Keratinocyte (primary cell): Measurements from ENCODE around the gene AMER3. TPM values are rescaled to one million over a fixed set of nuclear protein-coding genes. Genes with fewer than 3 reads are reported as not detected.

Experiments
- DNase-seq: peaks from one replicate; pipeline ENCODE4 v3.0.0-alpha.2; 2011; ENCODE audit warnings: low read depth, missing footprints, low spot score
- FAIRE-seq: peaks from 2 replicates; lab custom pipeline; 2011; peaks lifted over from hg19 to GRCh38; lab: Jason Lieb, UNC
- H2AFZ ChIP-seq: 2 replicates; pipeline ENCODE4 v1.6.0; 2012; ENCODE audit warnings: low read length, control low read depth, inconsistent platforms; ENCODE audit not compliant: control insufficient read depth
- H3K27ac ChIP-seq: 2 replicates; pipeline ENCODE4 v1.5.1; 2011; ENCODE audit warnings: low read length; ENCODE audit not compliant: control insufficient read depth, insufficient read depth
- H3K27me3 ChIP-seq: 3 replicates; pipeline ENCODE4 v1.6.0; 2011; ENCODE audit warnings: low read length; ENCODE audit not compliant: control insufficient read depth, insufficient read depth; ENCODE audit errors: extremely low read depth
- H3K36me3 ChIP-seq, 2 experiments: 2 replicates in 1 of 2; 3 replicates in 1 of 2; pipeline ENCODE4 v1.5.1; 2011; ENCODE audit warnings: low read length in 2 of 2, mild to moderate bottlenecking in 1 of 2; ENCODE audit not compliant: control insufficient read depth in 2 of 2, insufficient read depth in 2 of 2; ENCODE audit errors: extremely low read depth in 1 of 2
- H3K4me1 ChIP-seq: 3 replicates; pipeline ENCODE4 v1.5.1; 2011; ENCODE audit warnings: low read length; ENCODE audit not compliant: control insufficient read depth, insufficient read depth; ENCODE audit errors: extremely low read depth
- H3K4me2 ChIP-seq: 3 replicates; pipeline ENCODE4 v1.6.0; 2011; ENCODE audit warnings: low read depth, low read length; ENCODE audit not compliant: control insufficient read depth, insufficient read depth; ENCODE audit errors: extremely low read depth
- H3K4me3 ChIP-seq, 3 experiments: fragments of 200-600 bp in 1 of 3; sonication (generic) in 1 of 3; 2 replicates in 2 of 3; 3 replicates in 1 of 3; pipeline ENCODE4 v1.5.1; 2011 to 2016; ENCODE audit warnings: low read length in 3 of 3, mild to moderate bottlenecking in 3 of 3, control low read depth in 2 of 3, inconsistent platforms in 1 of 3, low read depth in 1 of 3, mixed read lengths in 1 of 3, mixed run types in 1 of 3, moderate library complexity in 1 of 3; ENCODE audit not compliant: control insufficient read depth in 2 of 3, insufficient read depth in 2 of 3; ENCODE audit errors: extremely low read depth in 1 of 3
- H3K79me2 ChIP-seq: 2 replicates; pipeline ENCODE4 v1.6.0; 2012; ENCODE audit warnings: low read length; ENCODE audit not compliant: control insufficient read depth, insufficient read depth
- H3K9ac ChIP-seq: 3 replicates; pipeline ENCODE4 v1.6.0; 2011; ENCODE audit warnings: low read length; ENCODE audit not compliant: control insufficient read depth, insufficient read depth; ENCODE audit errors: extremely low read depth
- H3K9me1 ChIP-seq: 3 replicates; pipeline ENCODE4 v1.6.0; 2011; ENCODE audit warnings: low read length; ENCODE audit not compliant: control insufficient read depth, insufficient read depth; ENCODE audit errors: extremely low read depth
- H3K9me3 ChIP-seq: 2 replicates; pipeline ENCODE4 v1.5.1; 2012; ENCODE audit warnings: low read depth, low read length; ENCODE audit not compliant: control insufficient read depth
- H4K20me1 ChIP-seq: 3 replicates; pipeline ENCODE4 v1.6.0; 2011; ENCODE audit warnings: low read length; ENCODE audit not compliant: control insufficient read depth, insufficient read depth; ENCODE audit errors: extremely low read depth
- CTCF ChIP-seq, 3 experiments: IDR thresholded peaks in 1 of 3; conservative IDR thresholded peaks in 1 of 3; optimal IDR thresholded peaks in 1 of 3; 2 replicates in 2 of 3; 3 replicates in 1 of 3; pipeline versions ENCODE3 to v1.5.1; 2011; ENCODE audit warnings: low read length in 3 of 3, mild to moderate bottlenecking in 3 of 3, moderate library complexity in 2 of 3, control low read depth in 1 of 3, inconsistent platforms in 1 of 3; ENCODE audit not compliant: insufficient read depth in 2 of 3; ENCODE audit errors: extremely low read depth in 1 of 3
- EZH2 ChIP-seq: IDR thresholded peaks from one replicate; pipeline ENCODE4 v1.6.1; 2012; ENCODE audit warnings: inconsistent platforms, mild to moderate bottlenecking, low read length, moderate library complexity
- dilution Hi-C: fragments of 300-500 bp; cut with MboI; formaldehyde crosslinking; loops from one replicate; pipeline ENCODE4 v1.7.0; 2020; ENCODE audit warnings: low sequenced_read_pairs; ENCODE audit not compliant: extremely low pct_ligation_motif_present
- polyA plus RNA-seq, 5 experiments: library from polyadenylated mRNA; depleted of rRNA in 3 of 5; stranded (reverse) in 3 of 5; stranded (forward) in 1 of 5; unstranded in 1 of 5; fragments of >200 nt; gene quantifications; 1 replicate in 1 of 5; 2 replicates in 3 of 5; 3 replicates in 1 of 5; pipeline versions ENCODE4 v1.2.1 to v1.2.3, GENCODE V29; 2011 to 2012; ENCODE audit warnings: missing spikeins in 2 of 5, low read depth in 1 of 5, low replicate concordance in 1 of 5

Gene AMER3
- polyA plus RNA-seq, 1 donor (not counting 4 experiments of a cell fraction or from before 2014, with no cell fraction given): not detected

GRCh38 chr2:130806370-130806769, 51.0 kb downstream of the AMER3 start:
- no peak overlapping the region for H3K27ac ChIP-seq
- no peak overlapping the region for H3K4me2 ChIP-seq
- H3K9me1 ChIP-seq: no peaks in the 10 kb centered on the region
- dilution Hi-C loops: no loop called here
- no peak overlapping the region for H2AFZ ChIP-seq
- H3K36me3 ChIP-seq: no peaks in the 10 kb centered on the region
- no peaks in the 10 kb centered on the region for H4K20me1 ChIP-seq
- no peak for TF ChIP-seq EZH2
- no peak for TF ChIP-seq CTCF (optimal IDR thresholded peaks at IDR 0.05 in 1 of 3, IDR thresholded peaks at IDR 0.05 in 1 of 3, conservative IDR thresholded peaks at IDR 0.05 in 1 of 3; ENCODE audit: extremely low read depth in 1 of 3, insufficient read depth in 2 of 3, low read length in 3 of 3)
- no peaks in the 10 kb centered on the region for H3K9me3 ChIP-seq
- H3K4me3 ChIP-seq: no peak overlapping the region
- peaks cover 24% of the 10 kb centered on the region for H3K4me1 ChIP-seq
- DNase-seq: no peak
- no peak for FAIRE-seq
- no peaks in the 10 kb centered on the region for H3K27me3 ChIP-seq
- no peak overlapping the region for H3K9ac ChIP-seq
- H3K79me2 ChIP-seq: no peaks in the 10 kb centered on the region

DNA sequence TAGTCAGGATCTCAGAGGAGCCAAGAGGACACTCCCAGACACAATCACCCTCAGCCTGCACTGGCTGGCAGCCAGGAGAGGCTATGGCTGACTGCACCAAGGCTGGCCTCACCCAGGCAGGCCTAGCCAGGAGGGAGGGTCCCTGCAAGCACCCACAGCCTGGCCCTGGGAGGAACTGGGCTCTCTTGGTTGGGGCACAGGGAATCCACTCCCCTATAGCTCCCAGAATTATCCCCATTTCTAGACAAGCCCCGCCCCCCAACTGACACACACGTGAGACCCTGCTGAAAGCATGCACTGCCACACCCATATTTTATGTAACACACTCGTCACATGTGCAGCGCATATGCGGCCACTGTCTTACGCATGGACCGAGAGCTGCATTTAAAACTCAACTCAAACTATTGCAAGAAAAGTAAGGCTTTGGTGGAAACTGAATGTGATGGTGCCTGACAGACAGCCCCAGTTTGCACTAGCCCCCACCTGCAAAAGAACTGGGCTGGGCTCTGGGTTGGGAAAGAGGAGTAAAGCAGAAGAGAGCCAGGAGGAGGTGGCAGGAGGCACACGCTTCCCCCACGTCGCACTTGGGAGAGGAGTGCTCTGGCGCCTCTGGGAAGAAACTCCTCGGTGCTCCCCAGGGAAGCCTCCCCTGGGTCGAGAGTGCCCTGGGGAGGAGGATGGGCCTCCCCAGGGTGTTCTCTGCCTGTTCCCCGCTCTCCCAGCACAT, 52.5 kb downstream of the AMER3 start:
- DNase-seq (peak; percentile 79), FAIRE-seq (no peak)
- Histone ChIP-seq H3K9me3 (no peaks in the 10 kb centered on the region), H3K36me3 (no peaks in the 10 kb centered on the region), H3K4me2 (peak overlapping the region; percentile 85), H2AFZ (peak overlapping the region; percentile 69), H3K9ac (peak overlapping the region; percentile 77), H3K4me3 (peak overlapping the region; percentile 0 to 50 (median 8)), H3K27me3 (no peaks in the 10 kb centered on the region), H3K4me1 (peaks cover 24% of the 10 kb centered on the region), H3K27ac (peak overlapping the region; percentile 94), H3K79me2 (no peaks in the 10 kb centered on the region), H3K9me1 (no peaks in the 10 kb centered on the region), H4K20me1 (no peaks in the 10 kb centered on the region)
- dilution Hi-C loops: no loop called here
- no peak for TF ChIP-seq CTCF (optimal IDR thresholded peaks at IDR 0.05 in 1 of 3, IDR thresholded peaks at IDR 0.05 in 1 of 3, conservative IDR thresholded peaks at IDR 0.05 in 1 of 3; ENCODE audit: extremely low read depth in 1 of 3, insufficient read depth in 2 of 3, low read length in 3 of 3)
- no peak for TF ChIP-seq EZH2
